ENCODE data around the gene CDC26.
"Not testable (repeated sequence)": the region's sequence is repeated elsewhere in the genome, so short reads cannot be mapped to it uniquely, and the experiment has no call there.

The CDC26 gene

GRCh38 chr9:113275157-113276131 lies at the start of gene CDC26, which contains the start of gene PRPF4:
Gene CDC26 (minus strand): TSS chr9:113275572. CDS start chr9:113272507, 3,065 bp downstream.
Gene PRPF4 (plus strand): TSS chr9:113275658. CDS start chr9:113275744, 86 bp downstream.
- DNase-seq (ENCODE audit: low read depth in 2 of 2): peak; percentile 95

DNA sequence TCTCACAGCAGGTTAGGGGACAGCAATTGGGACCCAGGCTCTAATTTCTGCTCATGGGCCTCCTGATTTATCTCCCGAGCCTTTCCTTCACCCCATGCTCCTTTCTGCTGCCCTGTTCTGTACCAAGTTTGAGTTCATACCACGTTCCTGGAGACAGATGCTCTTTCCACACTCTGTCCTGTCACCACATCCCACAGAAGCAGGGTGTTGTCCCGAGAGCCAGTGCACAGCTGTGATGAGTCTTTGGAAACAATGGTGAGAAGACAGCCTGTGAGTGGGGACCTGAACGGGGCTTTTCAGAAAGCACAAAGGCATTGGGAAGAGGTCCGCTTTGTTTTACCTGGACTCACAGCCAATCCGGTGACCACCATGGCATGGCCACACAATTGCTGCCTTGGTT lies 47.3 kb upstream of the CDC26 start:
- no peak for DNase-seq (ENCODE audit: low read depth in 2 of 2)

DNA sequence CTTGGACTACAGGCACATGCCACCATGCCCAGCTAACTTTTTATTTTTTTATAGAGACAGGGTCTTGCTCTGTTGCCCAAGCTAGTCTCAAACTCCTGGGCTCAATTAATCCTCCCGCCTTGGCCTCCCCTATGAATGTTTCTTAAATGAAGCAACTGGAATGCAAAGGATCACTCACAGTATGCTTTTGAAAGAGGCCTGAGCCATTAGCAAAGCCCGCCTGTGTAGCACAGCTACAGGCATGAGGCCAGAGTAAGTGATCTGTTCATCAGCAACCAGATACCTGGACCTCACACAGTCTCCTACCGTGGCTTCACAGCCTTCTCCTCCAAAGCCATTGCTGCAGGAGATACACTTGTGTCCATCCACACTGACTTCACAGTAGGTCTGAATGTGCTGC lies 44.7 kb upstream of the CDC26 start:
- no peak for DNase-seq (ENCODE audit: low read depth in 2 of 2)

GRCh38 chr9:113319054-113319453 lies 43.7 kb upstream of the CDC26 start:
- no peak for DNase-seq (ENCODE audit: low read depth in 2 of 2)

DNA sequence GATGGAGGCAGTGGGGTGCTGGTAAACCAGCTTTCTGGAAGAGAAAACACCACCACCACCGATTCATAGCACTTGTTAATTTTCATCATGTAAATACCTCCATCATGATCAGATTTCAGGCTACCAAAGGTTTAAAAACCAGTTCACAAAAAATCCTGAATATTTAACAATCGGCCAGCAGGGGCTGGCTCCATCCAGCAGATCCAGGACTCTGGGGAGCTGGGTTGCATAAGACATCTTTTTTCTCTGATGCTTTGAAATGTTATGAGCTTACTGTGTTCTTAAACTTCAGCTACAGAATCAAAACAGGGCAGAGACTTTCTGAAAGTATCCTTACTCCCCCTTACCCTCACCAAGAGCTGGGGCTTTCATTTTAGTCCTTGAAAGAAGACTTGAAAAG lies 42.4 kb upstream of the CDC26 start:
- no peak for DNase-seq (ENCODE audit: low read depth in 2 of 2)

DNA sequence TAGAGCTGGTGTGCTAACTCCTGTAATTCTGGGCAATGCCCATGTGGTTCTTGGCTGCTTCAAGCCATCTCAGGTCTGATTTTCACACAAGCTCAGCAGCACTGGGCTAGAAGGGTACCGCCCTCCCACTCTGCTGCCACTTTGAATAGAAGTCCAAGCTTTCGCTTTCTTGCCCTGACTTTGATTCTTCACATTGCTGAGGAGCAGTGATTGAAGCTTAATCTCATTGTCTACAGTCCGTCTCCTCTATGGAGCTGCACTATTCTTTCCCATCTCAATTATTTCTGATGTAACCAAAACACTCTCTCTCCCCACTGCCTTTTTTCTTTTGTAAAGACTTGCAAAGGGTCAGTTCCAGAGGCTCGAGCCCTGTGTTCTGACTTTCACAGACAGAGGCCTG lies 40.7 kb upstream of the CDC26 start:
- no peak for DNase-seq (ENCODE audit: low read depth in 2 of 2)

- DNase-seq (ENCODE audit: low read depth in 2 of 2): no peak
Observed at GRCh38 chr9:113315231-113315630, 39.9 kb upstream of the CDC26 start.

GRCh38 chr9:113313261-113313660 lies 37.9 kb upstream of the CDC26 start:
- no peak for DNase-seq (ENCODE audit: low read depth in 2 of 2)

DNA sequence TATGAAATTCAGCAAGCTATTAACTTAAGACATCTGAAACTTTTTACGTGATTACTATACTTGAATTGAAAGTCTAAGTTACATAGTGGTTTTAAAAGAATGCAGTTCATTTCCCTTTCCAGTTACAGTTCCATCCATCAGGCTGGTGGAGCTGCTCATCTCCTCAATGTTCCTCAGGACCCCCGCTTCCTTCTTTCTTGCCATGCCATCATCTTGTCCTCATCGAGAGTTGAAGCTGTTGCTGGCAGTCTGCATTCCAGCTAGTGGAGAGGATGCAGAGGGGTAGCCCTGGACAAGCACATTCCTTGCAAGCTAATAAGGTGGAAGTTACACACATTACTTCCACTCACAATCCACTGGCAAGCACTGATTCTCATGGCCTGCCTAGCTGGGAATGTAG lies 36.6 kb upstream of the CDC26 start:
- DNase-seq (ENCODE audit: low read depth in 2 of 2): no peak

DNA sequence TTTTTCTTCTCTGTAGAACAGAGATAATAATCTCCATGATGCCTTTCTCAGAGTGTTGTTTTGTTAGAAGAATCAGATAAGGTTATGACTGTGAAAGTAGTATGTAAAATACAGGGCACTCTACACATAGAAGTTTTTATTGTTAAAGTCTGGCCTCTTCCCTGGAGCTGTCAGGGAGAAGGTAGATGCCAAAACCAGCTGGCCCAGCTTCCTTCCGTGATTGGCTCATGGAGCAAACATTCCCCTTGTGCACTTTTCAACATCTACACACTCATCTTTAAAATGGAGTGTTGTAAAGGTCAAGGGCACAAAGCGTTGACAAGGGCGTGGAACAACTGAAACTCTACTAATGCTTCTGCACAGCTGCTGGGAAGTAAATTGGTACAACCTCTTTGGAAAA lies 35.2 kb upstream of the CDC26 start:
- DNase-seq (ENCODE audit: low read depth in 2 of 2): no peak

DNA sequence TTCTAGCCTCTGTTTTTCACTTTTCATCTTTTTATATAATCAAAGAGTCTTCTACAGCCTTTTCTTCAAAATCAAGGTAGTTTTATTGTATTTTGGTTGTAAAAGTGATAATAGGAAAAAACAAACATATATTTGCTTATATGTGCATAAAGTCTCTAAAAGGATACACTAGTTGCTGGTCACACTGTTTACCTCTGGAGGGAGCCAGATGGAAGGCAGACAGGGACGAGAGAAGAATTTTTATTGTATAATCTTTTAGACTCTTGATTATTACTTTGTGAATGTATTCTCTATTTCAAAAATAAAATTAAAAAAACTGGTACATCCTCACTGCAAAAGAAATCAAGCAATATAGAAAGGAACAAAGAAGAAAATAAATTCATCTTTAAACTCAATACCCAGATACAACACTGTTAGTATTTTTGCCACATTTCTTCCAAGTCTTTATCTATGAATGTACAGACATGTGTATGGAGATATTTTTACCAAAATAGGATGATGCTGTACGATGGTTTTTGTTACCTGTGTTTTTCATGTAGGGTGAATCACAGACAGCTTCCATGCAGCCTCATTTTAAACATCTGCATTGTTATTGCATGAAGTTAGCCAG lies 33.9 kb upstream of the CDC26 start:
- peak in 1 of 2 donors; percentile 10 for DNase-seq (ENCODE audit: low read depth in 2 of 2)

- DNase-seq (ENCODE audit: low read depth in 2 of 2): no peak
Observed at GRCh38 chr9:113307396-113307975, 32.1 kb upstream of the CDC26 start.

DNA sequence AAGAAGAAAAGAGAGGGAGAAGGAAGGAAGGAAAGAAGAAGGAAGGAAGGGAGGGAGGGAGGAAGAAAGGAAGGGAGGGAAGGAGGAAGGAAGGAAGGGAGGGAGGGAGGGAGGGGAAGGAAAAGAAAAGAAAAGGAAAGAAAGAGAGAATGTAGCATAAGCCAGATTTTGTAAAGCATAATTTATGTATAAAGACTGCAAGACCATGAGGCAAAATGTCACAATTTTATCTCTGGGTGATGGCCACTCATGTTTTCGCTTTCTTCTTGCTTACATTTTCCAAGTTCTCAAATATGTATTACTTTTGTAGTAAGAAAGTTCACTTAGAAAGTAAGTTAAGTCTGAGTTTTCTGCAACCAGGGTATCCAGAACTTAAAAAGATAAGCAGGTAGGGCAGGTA lies 31.2 kb upstream of the CDC26 start:
- no peak for DNase-seq (ENCODE audit: low read depth in 2 of 2)

GRCh38 chr9:113302792-113303418 lies 27.5 kb upstream of the CDC26 start, which contains the start of gene RNF183:
Gene RNF183 (minus strand): TSS chr9:113303376. CDS start chr9:113298184, 5,192 bp downstream.
- DNase-seq (ENCODE audit: low read depth in 2 of 2): no peak

- no peak for DNase-seq (ENCODE audit: low read depth in 2 of 2)
Observed at GRCh38 chr9:113301548-113301947, 26.2 kb upstream of the CDC26 start.

DNA sequence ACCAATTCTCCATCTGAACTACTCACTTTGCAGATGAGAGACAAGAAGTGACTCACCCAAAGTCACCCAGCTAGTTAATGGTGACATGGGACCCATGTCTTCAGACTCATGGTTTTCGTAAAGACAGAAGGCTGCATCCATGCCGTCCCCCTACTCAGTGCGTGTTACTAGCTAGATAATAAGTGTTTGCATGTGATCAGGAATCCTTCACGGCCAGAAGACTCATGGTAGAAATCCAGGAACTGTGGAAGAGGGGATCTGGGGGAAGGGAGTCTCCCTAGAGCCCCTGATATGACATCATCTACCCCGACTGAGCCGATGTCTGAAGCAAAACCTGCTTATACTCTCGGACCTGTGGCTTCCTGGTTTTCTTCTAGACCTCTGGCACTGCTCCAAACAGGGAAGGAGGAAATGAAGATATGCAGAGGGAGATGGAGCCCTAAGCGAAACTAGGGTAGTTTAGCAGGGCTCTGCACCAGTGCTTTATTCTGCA lies 24.5 kb upstream of the CDC26 start:
- DNase-seq (ENCODE audit: low read depth in 2 of 2): no peak

DNA sequence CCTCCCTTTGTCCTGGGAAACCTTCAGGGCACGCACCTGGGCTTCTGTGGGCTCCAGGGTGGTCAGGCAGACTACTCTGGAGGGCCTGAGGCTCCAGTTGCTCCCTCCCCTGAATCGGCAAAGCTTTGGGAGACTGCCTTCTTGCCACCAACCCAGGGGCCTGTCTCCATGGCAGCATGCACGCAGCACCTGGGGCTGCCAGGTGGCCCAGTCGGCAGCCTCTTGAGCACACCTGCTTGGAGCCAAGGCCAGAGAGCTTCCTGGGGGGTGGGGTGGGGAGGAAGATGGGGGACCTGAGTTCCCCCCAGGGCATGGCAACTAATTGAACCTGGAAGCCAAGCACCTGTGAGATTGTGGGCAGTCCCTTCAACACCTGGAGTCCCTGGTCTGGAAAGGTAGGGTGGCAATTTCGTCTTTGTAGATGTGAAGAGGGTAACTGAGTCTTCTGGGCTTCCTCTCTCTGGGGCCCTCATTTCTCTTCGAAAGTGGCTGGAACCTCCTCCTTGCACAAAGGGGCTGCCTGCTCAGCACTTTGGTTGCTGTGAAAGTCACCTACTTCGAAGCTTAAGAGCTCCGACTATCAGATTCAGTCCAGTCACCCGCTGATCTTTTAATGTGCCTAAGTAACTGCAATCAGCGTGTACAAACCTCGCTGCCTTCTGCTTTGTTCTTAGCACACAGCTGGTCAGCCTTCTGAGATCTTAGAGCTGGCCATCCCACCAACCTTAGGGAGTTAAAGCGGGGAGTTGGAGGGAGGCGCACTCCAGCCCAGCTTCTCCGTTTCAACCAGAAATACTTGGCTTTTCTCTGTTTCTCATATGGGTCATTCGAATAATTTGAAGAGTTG lies 23.8 kb upstream of the CDC26 start:
- DNase-seq (ENCODE audit: low read depth in 2 of 2): no peak

GRCh38 chr9:113298311-113298710 lies 22.9 kb upstream of the CDC26 start:
- DNase-seq (ENCODE audit: low read depth in 2 of 2): no peak

DNA sequence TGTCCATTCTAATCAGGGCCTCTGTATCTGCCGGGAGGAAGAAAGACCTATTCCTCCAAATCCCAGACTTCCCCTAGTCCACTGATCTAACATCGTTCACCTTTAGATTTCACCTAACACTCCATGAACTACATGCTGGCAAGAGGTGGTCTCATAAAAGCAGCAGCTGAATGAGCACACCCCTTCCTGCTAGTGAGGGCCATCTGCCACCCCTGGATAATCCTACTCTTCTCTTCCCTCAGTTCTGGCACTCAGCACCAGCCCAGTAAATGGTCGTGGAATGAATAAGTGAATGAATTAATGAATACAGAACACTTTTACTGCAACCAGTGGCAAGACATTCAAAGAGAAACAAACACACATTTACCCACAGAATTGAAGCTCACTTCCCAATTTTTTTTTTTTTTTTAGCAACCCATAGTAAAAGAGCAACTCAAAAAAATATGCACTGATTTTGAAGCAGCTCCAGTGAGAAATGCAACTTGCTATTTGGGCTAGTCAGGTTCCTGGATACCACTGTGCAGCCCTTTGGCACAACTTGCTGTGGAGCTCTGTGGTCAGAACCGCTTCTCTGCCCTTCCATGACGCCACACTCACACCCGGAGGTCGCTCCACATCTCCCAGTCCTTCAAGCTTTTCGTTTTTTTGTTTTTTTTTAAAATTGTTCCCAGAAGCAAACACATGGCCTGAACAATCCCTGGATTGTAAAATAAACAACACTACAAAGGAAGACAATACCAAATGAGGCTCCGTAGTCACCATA lies 21.6 kb upstream of the CDC26 start:
- DNase-seq (ENCODE audit: low read depth in 2 of 2): no peak

GRCh38 chr9:113296247-113296646 lies 20.9 kb upstream of the CDC26 start:
- not testable (repeated sequence) for DNase-seq (ENCODE audit: low read depth in 2 of 2)

All from stimulated activated CD4-positive, alpha-beta T cell treated with anti-CD3 and anti-CD28 coated beads, Interleukin-4, amount 100 ng/mL, for 48 hours (primary cell).